Nephron progenitor cell (in vitro differentiated cells): ENCODE measurements around the gene ZNF654.

Experiments
- DNase-seq: peaks from one replicate; pipeline ENCODE4 v3.0.0; 2021
- H3K27ac Mint-ChIP-seq: 2 replicates; pipeline ENCODE4 v1.8.0; 2021; ENCODE audit warnings: mild to moderate bottlenecking, moderate library complexity, mixed read lengths
- H3K27me3 Mint-ChIP-seq: 2 replicates; pipeline ENCODE4 v1.8.0; 2021; ENCODE audit warnings: mild to moderate bottlenecking, low read depth, mixed read lengths; ENCODE audit not compliant: poor library complexity
- H3K36me3 Mint-ChIP-seq: 2 replicates; pipeline ENCODE4 v1.8.0; 2021; ENCODE audit warnings: low read depth, mixed read lengths
- H3K4me1 Mint-ChIP-seq: 2 replicates; pipeline ENCODE4 v1.8.0; 2021; ENCODE audit warnings: mixed read lengths
- H3K4me3 Mint-ChIP-seq: 2 replicates; pipeline ENCODE4 v1.8.0; 2021; ENCODE audit warnings: mild to moderate bottlenecking, moderate library complexity, mixed read lengths
- H3K9me3 Mint-ChIP-seq: 2 replicates; pipeline ENCODE4 v1.8.0; 2021; ENCODE audit warnings: mild to moderate bottlenecking, moderate library complexity, mixed read lengths
- CTCF ChIP-seq: fragments of 200-600 bp; sonication (generic); IDR thresholded peaks from 2 replicates; pipeline ENCODE4 v1.5.0; 2021; ENCODE audit warnings: antibody characterized with exemption

ZNF654 gene

GRCh38 chr3:88046766-88047165 lies 12.3 kb upstream of the ZNF654 start:
- Mint-ChIP-seq H3K4me3 (no peak overlapping the region), H3K9me3 (no peaks in the 10 kb centered on the region), H3K4me1 (no peaks in the 10 kb centered on the region)

GRCh38 chr3:88057630-88058305 lies 1.3 kb upstream of the ZNF654 start:
- TF ChIP-seq CTCF = no peak
- H3K4me1 Mint-ChIP-seq = peaks cover 52% of the 10 kb centered on the region
- DNase-seq = no peak
- no peaks in the 10 kb centered on the region for H3K9me3 Mint-ChIP-seq
- H3K27ac Mint-ChIP-seq = peak overlapping the region; percentile 98
- no peaks in the 10 kb centered on the region for H3K27me3 Mint-ChIP-seq
- peaks cover 36% of the 10 kb centered on the region for H3K36me3 Mint-ChIP-seq
- peak overlapping the region; percentile 98 for H3K4me3 Mint-ChIP-seq

More at GRCh38 chr3:88046766-88047165, 12.3 kb upstream of the ZNF654 start:
- DNase-seq = no peak
- no peaks in the 10 kb centered on the region for H3K36me3 Mint-ChIP-seq
- H3K27me3 Mint-ChIP-seq = no peaks in the 10 kb centered on the region
- TF ChIP-seq CTCF = no peak
- no peak overlapping the region for H3K27ac Mint-ChIP-seq

GRCh38 chr3:88058306-88058580 lies 812 bp upstream of the ZNF654 start:
- TF ChIP-seq CTCF = no peak
- H3K27me3 Mint-ChIP-seq = no peaks in the 10 kb centered on the region
- peak overlapping the region; percentile 98 for H3K27ac Mint-ChIP-seq
- peak overlapping the region; percentile 98 for H3K4me3 Mint-ChIP-seq
- H3K4me1 Mint-ChIP-seq = peaks cover 56% of the 10 kb centered on the region
- H3K36me3 Mint-ChIP-seq = peaks cover 41% of the 10 kb centered on the region
- no peaks in the 10 kb centered on the region for H3K9me3 Mint-ChIP-seq
- no peak for DNase-seq

GRCh38 chr3:88059380-88060170 lies 520 bp downstream of the ZNF654 start:
- Mint-ChIP-seq H3K27ac (peak overlapping the region; percentile 91), H3K4me3 (peak overlapping the region; percentile 98), H3K9me3 (peaks cover 10% of the 10 kb centered on the region), H3K36me3 (peaks cover 51% of the 10 kb centered on the region), H3K4me1 (peaks cover 59% of the 10 kb centered on the region), H3K27me3 (no peaks in the 10 kb centered on the region)
- no peak for TF ChIP-seq CTCF
- DNase-seq = peak; percentile 18

GRCh38 chr3:88061746-88062145 lies 2.7 kb downstream of the ZNF654 start:
- Mint-ChIP-seq H3K4me1 (peaks cover 42% of the 10 kb centered on the region), H3K27ac (no peak overlapping the region), H3K27me3 (no peaks in the 10 kb centered on the region), H3K9me3 (peaks cover 24% of the 10 kb centered on the region), H3K36me3 (peaks cover 50% of the 10 kb centered on the region), H3K4me3 (peak overlapping the region; percentile 98)
- DNase-seq = no peak
- no peak for TF ChIP-seq CTCF

- peaks cover 27% of the 10 kb centered on the region for H3K4me1 Mint-ChIP-seq
- DNase-seq = no peak
- H3K27me3 Mint-ChIP-seq = peaks cover 6% of the 10 kb centered on the region
- peak overlapping the region; percentile 85 for H3K27ac Mint-ChIP-seq
- H3K4me3 Mint-ChIP-seq = no peak overlapping the region
- H3K9me3 Mint-ChIP-seq = peaks cover 77% of the 10 kb centered on the region
- peaks cover 90% of the 10 kb centered on the region for H3K36me3 Mint-ChIP-seq
- no peak for TF ChIP-seq CTCF
These were observed 16.0 kb downstream of the ZNF654 start for GRCh38 chr3:88075072-88075471.
